Measurements from ENCODE around the gene LPP.

DNA sequence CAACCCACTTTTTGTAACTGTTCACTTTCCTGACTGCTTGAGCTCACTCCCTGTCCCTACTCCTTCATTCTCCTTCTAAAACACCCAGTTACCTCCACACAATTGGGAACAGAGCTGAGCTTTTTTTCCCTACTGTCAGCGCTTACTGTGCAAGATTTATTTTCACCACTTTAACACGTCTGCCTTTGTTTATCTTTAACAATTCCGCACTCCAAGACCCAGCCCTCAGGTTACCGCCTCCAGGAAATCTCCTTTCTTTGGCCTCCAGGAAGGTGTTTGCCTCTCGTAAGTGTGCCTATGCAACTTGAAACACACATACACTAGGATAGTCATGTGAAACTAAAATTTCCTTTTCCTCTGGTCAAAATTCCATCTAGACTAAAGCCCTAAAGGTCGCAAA is 745.9 kb downstream of the LPP start:
- TF ChIP-seq, protein P1, sequence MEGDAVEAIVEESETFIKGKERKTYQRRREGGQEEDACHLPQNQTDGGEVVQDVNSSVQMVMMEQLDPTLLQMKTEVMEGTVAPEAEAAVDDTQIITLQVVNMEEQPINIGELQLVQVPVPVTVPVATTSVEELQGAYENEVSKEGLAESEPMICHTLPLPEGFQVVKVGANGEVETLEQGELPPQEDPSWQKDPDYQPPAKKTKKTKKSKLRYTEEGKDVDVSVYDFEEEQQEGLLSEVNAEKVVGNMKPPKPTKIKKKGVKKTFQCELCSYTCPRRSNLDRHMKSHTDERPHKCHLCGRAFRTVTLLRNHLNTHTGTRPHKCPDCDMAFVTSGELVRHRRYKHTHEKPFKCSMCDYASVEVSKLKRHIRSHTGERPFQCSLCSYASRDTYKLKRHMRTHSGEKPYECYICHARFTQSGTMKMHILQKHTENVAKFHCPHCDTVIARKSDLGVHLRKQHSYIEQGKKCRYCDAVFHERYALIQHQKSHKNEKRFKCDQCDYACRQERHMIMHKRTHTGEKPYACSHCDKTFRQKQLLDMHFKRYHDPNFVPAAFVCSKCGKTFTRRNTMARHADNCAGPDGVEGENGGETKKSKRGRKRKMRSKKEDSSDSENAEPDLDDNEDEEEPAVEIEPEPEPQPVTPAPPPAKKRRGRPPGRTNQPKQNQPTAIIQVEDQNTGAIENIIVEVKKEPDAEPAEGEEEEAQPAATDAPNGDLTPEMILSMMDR (conservative IDR thresholded peaks at IDR 0.05; ENCODE audit: low read depth, low read length), result no peak
- no peak for TF ChIP-seq EZH2 (IDR thresholded peaks at IDR 0.05; ENCODE audit: low read length, unreplicated experiment)

All from PC-3 (cell line).